ENCODE measurements around the gene UBR7.
"Not testable (repeated sequence)": the region's sequence is repeated elsewhere in the genome, so short reads cannot be mapped to it uniquely, and the experiment has no call there.

Gene UBR7

DNA sequence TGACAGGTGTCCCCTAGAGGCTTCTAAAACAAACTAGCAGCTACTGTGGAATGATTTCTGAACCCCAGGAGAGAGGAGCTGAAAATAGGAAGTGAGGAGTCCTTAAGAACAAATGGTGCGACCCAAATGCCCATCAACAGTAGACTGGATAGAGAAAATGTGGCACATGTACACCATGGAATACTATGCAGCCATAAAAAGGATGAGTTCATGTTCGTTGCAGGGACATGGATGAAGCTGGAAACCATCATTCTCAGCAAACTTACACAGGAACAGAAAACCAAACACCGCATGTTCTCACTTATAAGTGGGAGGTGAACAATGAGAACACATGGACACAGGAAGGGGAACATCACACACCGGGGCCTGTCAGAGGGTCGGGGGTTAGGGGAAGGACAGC lies 26.0 kb downstream of the UBR7 start:
- H4K8ac ChIP-seq (ENCODE audit: low read depth, low read length); H3K9ac ChIP-seq (ENCODE audit: low read length); H3K4me1 ChIP-seq (ENCODE audit: control insufficient read depth, low read depth, low read length); H3K23ac ChIP-seq (ENCODE audit: low read length); H2BK15ac ChIP-seq (replicated peaks; ENCODE audit: low read depth); H3K27ac ChIP-seq (ENCODE audit: low read depth, low read length); H3K18ac ChIP-seq (ENCODE audit: low read length); H4K5ac ChIP-seq (ENCODE audit: low read length); H3K4me3 ChIP-seq (ENCODE audit: low read length); H3K56ac ChIP-seq (ENCODE audit: low read length); DNase-seq; H3K79me2 ChIP-seq (ENCODE audit: control insufficient read depth, insufficient read depth, low read length); H3K4me2 ChIP-seq (ENCODE audit: low read length); H2BK120ac ChIP-seq (ENCODE audit: low read depth, low read length); H2BK5ac ChIP-seq (ENCODE audit: low read length); H3K27me3 ChIP-seq (ENCODE audit: insufficient read depth, low read length, poor library complexity); H2AK5ac ChIP-seq (ENCODE audit: low read length); H3K36me3 ChIP-seq (ENCODE audit: control insufficient read depth, insufficient read depth, low read length); H3K79me1 ChIP-seq (ENCODE audit: low read length); H3K4ac ChIP-seq (ENCODE audit: low read depth, low read length): not testable (repeated sequence)
- WGBS (ENCODE audit: extremely low coverage, insufficient coverage, low lambda C conversion rate): no CpG with 5 or more reads among the region's 5 CpGs

DNA sequence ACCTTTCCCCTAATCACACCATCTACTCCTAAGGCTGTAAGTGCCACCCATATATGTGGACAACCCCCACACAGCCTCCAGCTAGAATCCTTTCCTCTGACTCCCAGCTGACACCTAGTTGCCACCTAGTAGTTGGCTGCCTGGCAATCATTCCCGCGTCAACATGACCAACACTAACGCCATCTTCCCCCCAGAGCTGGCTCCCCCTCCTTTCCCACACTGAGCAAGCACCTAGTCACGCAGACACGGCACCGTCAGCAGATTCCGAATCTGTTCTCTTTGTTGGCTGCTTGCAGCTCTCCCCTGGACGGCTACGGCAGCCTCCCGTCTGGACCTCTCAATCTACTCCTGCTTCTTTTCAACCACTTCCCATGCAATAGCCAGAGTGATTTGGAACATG lies 27.7 kb downstream of the UBR7 start:
- H3K56ac ChIP-seq (ENCODE audit: low read length): no peak overlapping the region
- H3K9ac ChIP-seq (ENCODE audit: low read length): no peak overlapping the region
- no peak overlapping the region for H4K5ac ChIP-seq (ENCODE audit: low read length)
- no peaks in the 10 kb centered on the region for H3K27me3 ChIP-seq (ENCODE audit: insufficient read depth, low read length, poor library complexity)
- H3K18ac ChIP-seq (ENCODE audit: low read length): no peak overlapping the region
- H3K36me3 ChIP-seq (ENCODE audit: control insufficient read depth, insufficient read depth, low read length): no peaks in the 10 kb centered on the region
- no peak overlapping the region for H2AK5ac ChIP-seq (ENCODE audit: low read length)
- H2BK15ac ChIP-seq (replicated peaks; ENCODE audit: low read depth): no peak overlapping the region
- no peak overlapping the region for H3K4ac ChIP-seq (ENCODE audit: low read depth, low read length)
- no peak overlapping the region for H3K23ac ChIP-seq (ENCODE audit: low read length)
- H2BK120ac ChIP-seq (ENCODE audit: low read depth, low read length): no peak overlapping the region
- WGBS (ENCODE audit: extremely low coverage, insufficient coverage, low lambda C conversion rate): no CpG with 5 or more reads among the region's 10 CpGs
- H3K4me2 ChIP-seq (ENCODE audit: low read length): no peak overlapping the region
- H3K27ac ChIP-seq (ENCODE audit: low read depth, low read length): no peak overlapping the region
- H3K79me1 ChIP-seq (ENCODE audit: low read length): no peaks in the 10 kb centered on the region
- H4K8ac ChIP-seq (ENCODE audit: low read depth, low read length): no peak overlapping the region
- DNase-seq: peak; percentile 36
- no peaks in the 10 kb centered on the region for H3K4me1 ChIP-seq (ENCODE audit: control insufficient read depth, low read depth, low read length)
- no peak overlapping the region for H2BK5ac ChIP-seq (ENCODE audit: low read length)
- no peaks in the 10 kb centered on the region for H3K79me2 ChIP-seq (ENCODE audit: control insufficient read depth, insufficient read depth, low read length)
- no peak overlapping the region for H3K4me3 ChIP-seq (ENCODE audit: low read length)

DNA sequence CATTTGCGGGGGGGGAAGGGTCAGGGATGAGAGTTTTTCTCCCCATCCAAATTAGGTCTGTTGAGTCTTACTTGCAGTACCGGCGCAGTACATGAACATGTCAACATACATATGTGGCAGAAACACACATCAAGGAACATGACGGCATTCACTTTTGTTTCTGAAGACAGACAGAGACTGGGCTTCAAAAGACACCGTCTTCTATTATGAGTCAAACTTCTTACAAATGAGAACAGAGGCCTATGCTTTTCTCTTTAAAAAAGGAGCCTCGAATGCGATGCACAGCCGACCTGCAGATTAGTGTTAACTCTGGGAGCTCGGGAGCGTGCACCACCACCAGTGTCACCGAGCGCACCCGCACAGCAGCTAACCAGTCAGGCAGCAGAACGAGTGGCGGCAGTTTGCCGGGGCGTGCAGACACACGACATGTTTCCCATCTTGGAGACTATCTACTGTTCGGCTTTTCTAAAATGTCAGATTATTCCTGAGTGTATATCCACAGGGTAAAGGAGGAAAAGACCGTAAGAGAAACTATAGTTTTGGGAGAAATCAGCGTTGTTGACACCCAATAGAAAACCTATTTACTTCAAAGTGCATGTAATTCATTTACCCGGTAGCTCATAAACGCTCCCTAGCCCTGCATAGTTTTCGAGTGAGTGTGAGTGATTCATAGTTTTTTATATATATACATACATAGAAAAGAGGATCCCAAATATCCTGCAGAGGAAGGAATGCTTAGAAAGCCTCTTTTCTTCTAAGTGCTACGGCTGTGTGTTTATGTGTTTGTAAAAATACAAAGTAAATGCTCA lies 33.0 kb downstream of the UBR7 start:
- Histone ChIP-seq H3K36me3 (ENCODE audit: control insufficient read depth, insufficient read depth, low read length) (peaks cover 4% of the 10 kb centered on the region), H3K79me1 (ENCODE audit: low read length) (no peaks in the 10 kb centered on the region), H3K27me3 (ENCODE audit: insufficient read depth, low read length, poor library complexity) (no peaks in the 10 kb centered on the region), H3K4ac (ENCODE audit: low read depth, low read length) (no peak overlapping the region), H2BK120ac (ENCODE audit: low read depth, low read length) (no peak overlapping the region), H3K4me2 (ENCODE audit: low read length) (no peak overlapping the region), H2BK15ac (replicated peaks; ENCODE audit: low read depth) (no peak overlapping the region), H3K4me3 (ENCODE audit: low read length) (no peak overlapping the region), H3K79me2 (ENCODE audit: control insufficient read depth, insufficient read depth, low read length) (no peaks in the 10 kb centered on the region), H3K18ac (ENCODE audit: low read length) (no peak overlapping the region), H3K9ac (ENCODE audit: low read length) (no peak overlapping the region), H3K4me1 (ENCODE audit: control insufficient read depth, low read depth, low read length) (no peaks in the 10 kb centered on the region), H3K27ac (ENCODE audit: low read depth, low read length) (no peak overlapping the region), H4K8ac (ENCODE audit: low read depth, low read length) (no peak overlapping the region), H3K23ac (ENCODE audit: low read length) (no peak overlapping the region), H2BK5ac (ENCODE audit: low read length) (no peak overlapping the region), H3K56ac (ENCODE audit: low read length) (no peak overlapping the region), H2AK5ac (ENCODE audit: low read length) (no peak overlapping the region), H4K5ac (ENCODE audit: low read length) (no peak overlapping the region)
- no peak for DNase-seq
- no CpG with 5 or more reads among the region's 25 CpGs for whole genome bisulfite sequencing (ENCODE audit: extremely low coverage, insufficient coverage, low lambda C conversion rate)

DNA sequence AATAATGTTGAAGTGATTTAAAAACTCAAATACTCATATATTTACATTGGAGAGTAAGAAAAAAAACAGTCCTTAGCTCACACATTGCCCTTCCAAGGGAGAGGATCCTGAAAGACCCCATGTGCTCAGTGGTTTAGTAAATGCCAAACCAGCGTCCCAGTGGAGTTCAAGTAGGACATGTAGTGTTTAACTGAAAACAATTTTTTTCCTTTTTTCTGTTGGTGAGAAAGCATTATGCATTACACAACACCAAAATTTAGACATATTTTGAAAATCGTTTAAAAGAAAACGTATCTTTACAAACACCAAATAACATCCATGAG lies 33.6 kb downstream of the UBR7 start:
- no peaks in the 10 kb centered on the region for H3K79me2 ChIP-seq (ENCODE audit: control insufficient read depth, insufficient read depth, low read length)
- H3K4me1 ChIP-seq (ENCODE audit: control insufficient read depth, low read depth, low read length): no peaks in the 10 kb centered on the region
- H4K8ac ChIP-seq (ENCODE audit: low read depth, low read length): no peak overlapping the region
- no CpG with 5 or more reads among the region's 3 CpGs for WGBS (ENCODE audit: extremely low coverage, insufficient coverage, low lambda C conversion rate)
- no peak overlapping the region for H2BK120ac ChIP-seq (ENCODE audit: low read depth, low read length)
- no peak overlapping the region for H3K23ac ChIP-seq (ENCODE audit: low read length)
- no peaks in the 10 kb centered on the region for H3K79me1 ChIP-seq (ENCODE audit: low read length)
- no peak for DNase-seq
- no peak overlapping the region for H3K56ac ChIP-seq (ENCODE audit: low read length)
- H3K36me3 ChIP-seq (ENCODE audit: control insufficient read depth, insufficient read depth, low read length): peaks cover 8% of the 10 kb centered on the region
- no peak overlapping the region for H3K4me2 ChIP-seq (ENCODE audit: low read length)
- no peak overlapping the region for H3K4ac ChIP-seq (ENCODE audit: low read depth, low read length)
- H3K27me3 ChIP-seq (ENCODE audit: insufficient read depth, low read length, poor library complexity): no peaks in the 10 kb centered on the region
- H3K4me3 ChIP-seq (ENCODE audit: low read length): no peak overlapping the region
- no peak overlapping the region for H3K27ac ChIP-seq (ENCODE audit: low read depth, low read length)
- H2AK5ac ChIP-seq (ENCODE audit: low read length): no peak overlapping the region
- no peak overlapping the region for H2BK5ac ChIP-seq (ENCODE audit: low read length)
- H3K18ac ChIP-seq (ENCODE audit: low read length): no peak overlapping the region
- H4K5ac ChIP-seq (ENCODE audit: low read length): no peak overlapping the region
- H3K9ac ChIP-seq (ENCODE audit: low read length): no peak overlapping the region
- no peak overlapping the region for H2BK15ac ChIP-seq (replicated peaks; ENCODE audit: low read depth)

DNA sequence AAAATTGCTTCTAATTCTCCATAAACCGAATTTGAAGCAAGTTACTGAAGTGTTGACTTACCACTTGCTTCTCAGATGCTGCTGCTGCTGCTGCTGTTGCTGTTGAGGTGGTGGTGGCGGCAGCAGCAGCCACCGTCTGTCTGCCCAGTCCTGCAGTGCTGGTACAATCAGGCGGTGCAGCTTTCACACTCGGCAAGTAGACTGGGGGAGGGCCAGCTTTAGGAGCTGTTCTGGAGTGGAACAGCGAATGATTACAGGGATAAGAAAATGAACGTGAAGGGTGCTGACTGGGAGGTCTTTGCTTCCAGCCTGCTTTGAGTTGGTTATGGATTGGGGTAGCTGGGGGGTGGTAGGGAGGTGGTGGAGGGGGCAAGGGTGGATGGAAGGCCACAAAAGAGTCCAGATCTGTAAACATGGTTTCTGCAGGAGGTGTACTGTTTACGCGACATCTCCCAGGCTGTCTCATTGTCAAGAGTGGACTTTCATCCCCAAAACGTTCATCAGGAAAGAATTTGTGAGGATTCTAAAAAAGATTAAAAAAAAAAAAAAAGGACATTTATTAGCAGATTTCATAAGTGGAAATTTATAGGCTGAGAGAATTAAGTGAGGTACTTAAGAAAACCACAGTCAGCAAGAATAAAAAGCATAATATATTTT lies 38.8 kb downstream of the UBR7 start:
- Histone ChIP-seq H3K18ac (ENCODE audit: low read length) (no peak overlapping the region), H3K27ac (ENCODE audit: low read depth, low read length) (no peak overlapping the region), H4K8ac (ENCODE audit: low read depth, low read length) (no peak overlapping the region), H3K4me2 (ENCODE audit: low read length) (no peak overlapping the region), H3K56ac (ENCODE audit: low read length) (no peak overlapping the region), H2BK15ac (replicated peaks; ENCODE audit: low read depth) (no peak overlapping the region), H3K4ac (ENCODE audit: low read depth, low read length) (no peak overlapping the region), H3K4me1 (ENCODE audit: control insufficient read depth, low read depth, low read length) (no peaks in the 10 kb centered on the region), H2BK120ac (ENCODE audit: low read depth, low read length) (no peak overlapping the region), H3K4me3 (ENCODE audit: low read length) (no peak overlapping the region), H2AK5ac (ENCODE audit: low read length) (no peak overlapping the region), H3K9ac (ENCODE audit: low read length) (no peak overlapping the region), H3K79me1 (ENCODE audit: low read length) (no peaks in the 10 kb centered on the region), H3K23ac (ENCODE audit: low read length) (no peak overlapping the region), H3K27me3 (ENCODE audit: insufficient read depth, low read length, poor library complexity) (no peaks in the 10 kb centered on the region), H3K79me2 (ENCODE audit: control insufficient read depth, insufficient read depth, low read length) (no peaks in the 10 kb centered on the region), H3K36me3 (ENCODE audit: control insufficient read depth, insufficient read depth, low read length) (peaks cover 14% of the 10 kb centered on the region), H4K5ac (ENCODE audit: low read length) (no peak overlapping the region), H2BK5ac (ENCODE audit: low read length) (no peak overlapping the region)
- WGBS (ENCODE audit: extremely low coverage, insufficient coverage, low lambda C conversion rate): no CpG with 5 or more reads among the region's 10 CpGs
- DNase-seq: no peak

DNA sequence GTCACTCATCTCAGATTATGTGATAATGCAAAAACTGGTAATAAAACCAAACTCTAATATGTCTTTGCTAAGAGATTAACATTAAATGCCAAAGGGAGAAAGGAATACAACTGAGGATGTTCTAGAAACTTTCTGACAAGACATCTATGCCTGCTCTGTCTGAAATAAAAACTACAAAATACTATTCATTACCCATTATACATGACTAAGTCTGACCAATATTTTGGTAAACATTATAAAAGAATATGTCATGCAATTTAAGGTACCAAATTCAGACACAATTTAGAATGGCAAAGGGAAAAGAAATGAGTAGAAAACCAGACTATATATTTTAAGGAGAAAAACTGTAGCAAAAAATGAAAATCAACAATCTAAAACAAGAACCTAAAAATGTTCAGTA lies 39.5 kb downstream of the UBR7 start:
- no peak overlapping the region for H3K9ac ChIP-seq (ENCODE audit: low read length)
- H3K4ac ChIP-seq (ENCODE audit: low read depth, low read length): no peak overlapping the region
- no peak overlapping the region for H3K18ac ChIP-seq (ENCODE audit: low read length)
- no peak overlapping the region for H4K8ac ChIP-seq (ENCODE audit: low read depth, low read length)
- no peak overlapping the region for H2BK15ac ChIP-seq (replicated peaks; ENCODE audit: low read depth)
- H3K36me3 ChIP-seq (ENCODE audit: control insufficient read depth, insufficient read depth, low read length): peaks cover 14% of the 10 kb centered on the region
- no peak overlapping the region for H3K56ac ChIP-seq (ENCODE audit: low read length)
- H2AK5ac ChIP-seq (ENCODE audit: low read length): no peak overlapping the region
- no peak overlapping the region for H2BK120ac ChIP-seq (ENCODE audit: low read depth, low read length)
- no peak overlapping the region for H3K23ac ChIP-seq (ENCODE audit: low read length)
- H2BK5ac ChIP-seq (ENCODE audit: low read length): no peak overlapping the region
- no peak overlapping the region for H3K4me3 ChIP-seq (ENCODE audit: low read length)
- H3K79me2 ChIP-seq (ENCODE audit: control insufficient read depth, insufficient read depth, low read length): no peaks in the 10 kb centered on the region
- no peak overlapping the region for H3K4me2 ChIP-seq (ENCODE audit: low read length)
- no peaks in the 10 kb centered on the region for H3K4me1 ChIP-seq (ENCODE audit: control insufficient read depth, low read depth, low read length)
- no peaks in the 10 kb centered on the region for H3K27me3 ChIP-seq (ENCODE audit: insufficient read depth, low read length, poor library complexity)
- no peak overlapping the region for H3K27ac ChIP-seq (ENCODE audit: low read depth, low read length)
- no peaks in the 10 kb centered on the region for H3K79me1 ChIP-seq (ENCODE audit: low read length)
- no peak for DNase-seq
- H4K5ac ChIP-seq (ENCODE audit: low read length): no peak overlapping the region
